Omental fat pad (tissue), 4 donors: ENCODE data around the gene NPAS3. TPM values are rescaled to one million over a fixed set of nuclear protein-coding genes. Genes with fewer than 3 reads are reported as not detected.

Source experiments
- ATAC-seq: fragments of 150-250 bp; one replicate; pipeline ENCODE4 v1.9.1; 2016; ENCODE audit warnings: mild to moderate bottlenecking, moderate library complexity; ENCODE audit not compliant: low FRiP score
- DNase-seq: peaks from one replicate; pipeline ENCODE4 v3.0.0-alpha.2; 2019; ENCODE audit warnings: low spot score
- CTCF ChIP-seq, 3 donors: fragments of 450-650 bp; IDR thresholded peaks; one replicate each; pipeline ENCODE4 v1.5.1; 2016 to 2017; ENCODE audit warnings: antibody characterized with exemption in 3 of 3, mild to moderate bottlenecking in 3 of 3, moderate library complexity in 2 of 3
- total RNA-seq, 4 donors: library from RNA; depleted of rRNA; stranded (reverse); fragments of >200 nt; gene quantifications; one replicate each; pipeline ENCODE4 v1.1.0, GENCODE V29; 2016

NPAS3 gene
- total RNA-seq, 4 donors from 2014 or later, result 0.79 to 6.0 (median 2.5) TPM

GRCh38 chr14:33578461-33579216 is 640.0 kb downstream of the NPAS3 start:
- no peak for DNase-seq
- TF ChIP-seq CTCF (IDR thresholded peaks at IDR 0.05), result no peak
- ATAC-seq, result no peak

- TF ChIP-seq CTCF (IDR thresholded peaks at IDR 0.05), result no peak
Observed at GRCh38 chr14:33580231-33580749, 641.6 kb downstream of the NPAS3 start.

GRCh38 chr14:33580841-33581240 is 642.2 kb downstream of the NPAS3 start:
- DNase-seq, result no peak
- no peak for ATAC-seq
- TF ChIP-seq CTCF (IDR thresholded peaks at IDR 0.05), result no peak

More at GRCh38 chr14:33580231-33580749, 641.6 kb downstream of the NPAS3 start:
- ATAC-seq (no peak), DNase-seq (no peak)

- DNase-seq (no peak), ATAC-seq (no peak)
- no peak for TF ChIP-seq CTCF (IDR thresholded peaks at IDR 0.05)
Observed at GRCh38 chr14:33584697-33585096, 646.0 kb downstream of the NPAS3 start.

- ATAC-seq (no peak), DNase-seq (no peak)
- TF ChIP-seq CTCF (IDR thresholded peaks at IDR 0.05), result no peak
Observed at GRCh38 chr14:33586806-33587205, 648.1 kb downstream of the NPAS3 start.

- DNase-seq (no peak), ATAC-seq (no peak)
- TF ChIP-seq CTCF (IDR thresholded peaks at IDR 0.05), result no peak
Observed at GRCh38 chr14:33587791-33588190, 649.1 kb downstream of the NPAS3 start.

GRCh38 chr14:33588771-33589170 is 650.1 kb downstream of the NPAS3 start:
- ATAC-seq (no peak), DNase-seq (no peak)
- TF ChIP-seq CTCF (IDR thresholded peaks at IDR 0.05), result no peak
